ENCODE measurements around the gene ZCCHC7. TPM values are rescaled to one million over a fixed set of nuclear protein-coding genes. Genes with fewer than 3 reads are reported as not detected.

The ZCCHC7 gene
- total and polyA plus RNA-seq, 2 of the 8 experiments (the other 6 are each of a cell fraction or from before 2014, with no cell fraction given) = 12.2 to 27.5 TPM

DNA sequence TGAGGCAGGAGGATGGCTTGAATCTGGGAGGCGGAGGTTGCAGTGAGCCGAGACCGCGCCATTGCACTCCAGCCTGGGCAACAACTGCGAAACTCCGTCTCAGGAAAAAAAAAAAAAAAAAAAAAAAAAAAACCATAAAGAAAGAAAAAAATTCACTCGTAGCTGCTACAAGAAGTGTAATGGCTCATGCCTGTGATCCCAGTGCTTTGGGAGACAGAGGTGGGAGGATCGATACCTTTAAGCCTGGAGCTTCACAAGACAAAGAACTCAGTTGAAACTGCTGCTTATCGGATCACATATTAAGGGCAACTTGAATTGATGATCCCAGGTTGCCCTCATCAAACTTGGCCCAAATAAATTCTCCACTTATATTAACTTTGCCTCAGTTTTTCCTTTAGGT lies 1.0 kb upstream of the ZCCHC7 start:
- H2BK120ac ChIP-seq (replicated peaks; ENCODE audit: low read depth, low read length) = peak overlapping the region; percentile 10
- no peak overlapping the region for H2BK12ac ChIP-seq (ENCODE audit: low read depth, low read length)
- TF ChIP-seq TAF1 (IDR thresholded peaks at IDR 0.05; ENCODE audit: low read depth, low read length) (no peak), ZNF274 (IDR thresholded peaks at IDR 0.05; ENCODE audit: borderline replicate concordance, extremely low read depth, low read length) (no peak), KDM4A (IDR thresholded peaks at IDR 0.05; ENCODE audit: low read depth, low read length, severe bottlenecking) (no peak), SP2 (IDR thresholded peaks at IDR 0.05; ENCODE audit: low read length) (no peak), BCL11A (IDR thresholded peaks at IDR 0.05; ENCODE audit: low read depth in 2 of 2, low read length in 2 of 2) (no peak), CEBPB (IDR thresholded peaks at IDR 0.05; ENCODE audit: low read depth, low read length) (no peak)
- no peak overlapping the region for H2AK5ac ChIP-seq (ENCODE audit: low read depth, low read length)
- H4K20me1 ChIP-seq (replicated peaks in 1 of 2; ENCODE audit: control insufficient read depth in 1 of 2, insufficient read depth in 2 of 2, low read length in 2 of 2) = no peaks in the 10 kb centered on the region
- no peak overlapping the region for H3K14ac ChIP-seq (ENCODE audit: insufficient read length)
- H3K79me2 ChIP-seq (ENCODE audit: control insufficient read depth in 1 of 2, insufficient read depth in 2 of 2, low read length in 2 of 2) = peaks cover 0 to 36% of the 10 kb centered on the region in 2 experiments; a peak in 2 of 4 replicates
- no peak overlapping the region for H2BK20ac ChIP-seq (ENCODE audit: low read length)
- peak overlapping the region in 1 of 2 experiments; percentile 71; a peak in 2 of 4 replicates for H3K4me2 ChIP-seq (ENCODE audit: insufficient read depth in 1 of 2, low read depth in 2 of 2, low read length in 2 of 2)
- H4K91ac ChIP-seq (replicated peaks; ENCODE audit: insufficient read length, low read length) = no peak overlapping the region
- FAIRE-seq = no peak
- no peak overlapping the region for H2BK15ac ChIP-seq (ENCODE audit: low read length)
- H3K56ac ChIP-seq (replicated peaks; ENCODE audit: insufficient read length, low read depth, low read length) = no peak overlapping the region
- ChIA-PET CTCF (ENCODE audit: partially characterized antibody) (interaction anchor here (0.7 to 2.0 kb wide), 5 partner anchors 15 to 138 kb away, joined by 3 to 8 read pairs (median 3); no protein-coding TSS in a partner anchor), POLR2A (ENCODE audit: partially characterized antibody) (interaction anchor here (1.1 to 1.8 kb wide), 5 partner anchors 18 to 211 kb away, joined by 3 to 5 read pairs (median 4); no protein-coding TSS in a partner anchor)
- H3K27me3 ChIP-seq (replicated peaks in 1 of 4; ENCODE audit: control insufficient read depth in 3 of 4, extremely low read depth in 1 of 4, insufficient read depth in 3 of 4, low read length in 3 of 4) = peaks cover 0 to 5% (median 5%) of the 10 kb centered on the region in 4 experiments; a peak in 3 of 7 replicates
- no peak for DNase-seq (ENCODE audit: low read depth in 1 of 2, low spot score in 2 of 2)
- H3K36me3 ChIP-seq (ENCODE audit: control insufficient read depth in 2 of 4, insufficient read depth in 4 of 4, low read length in 3 of 4) = no peaks in the 10 kb centered on the region
- H3K4ac ChIP-seq (replicated peaks; ENCODE audit: insufficient read length, low read depth, low read length) = peak overlapping the region; percentile 32
- H3K23ac ChIP-seq (ENCODE audit: insufficient read length) = no peak overlapping the region
- 93% methylated on average over 4 of the region's 9 CpGs; no CpG with 5 or more reads in 1 of the 2 experiments for WGBS, 2 experiments (ENCODE audit: extremely low coverage in 1 of 2, insufficient coverage in 1 of 2, insufficient read length in 1 of 2, insufficient replicate concordance in 2 of 2, low coverage in 1 of 2, low lambda C conversion rate in 2 of 2, missing lambda C conversion rate in 1 of 2)
- no peak overlapping the region for H3K27ac ChIP-seq (ENCODE audit: low read depth, low read length)
- H3K4me3 ChIP-seq (ENCODE audit: extremely low read depth in 1 of 4, insufficient read depth in 2 of 4, low read depth in 3 of 4, low read length in 4 of 4) = peak overlapping the region in 2 of 4 experiments; percentile 73 to 75; a peak in 3 of 8 replicates
- H3K23me2 ChIP-seq (ENCODE audit: low read depth, low read length) = no peaks in the 10 kb centered on the region; the same call in 1 of the 2 replicates
- H3K79me1 ChIP-seq (ENCODE audit: low read depth, low read length) = no peaks in the 10 kb centered on the region
- no peaks in the 10 kb centered on the region; a peak in 1 of 7 replicates for H3K4me1 ChIP-seq (replicated peaks in 1 of 4; ENCODE audit: control insufficient read depth in 3 of 4, insufficient read depth in 4 of 4, low read length in 3 of 4)
- H2AFZ ChIP-seq (ENCODE audit: low read length) = no peak overlapping the region
- H4K8ac ChIP-seq (ENCODE audit: extremely low read depth, insufficient read depth, low read length) = no peak overlapping the region
- no peak overlapping the region for H3K18ac ChIP-seq (ENCODE audit: extremely low read depth, low read length)
- no peaks in the 10 kb centered on the region; a peak in 1 of 4 replicates for H3K9me3 ChIP-seq (ENCODE audit: insufficient read depth in 2 of 2, low read depth in 1 of 2, low read length in 1 of 2)
- H2BK5ac ChIP-seq (ENCODE audit: low read depth, low read length) = no peak overlapping the region
- H4K5ac ChIP-seq (ENCODE audit: insufficient read length, low read depth, low read length) = no peak overlapping the region
- H3K9ac ChIP-seq (replicated peaks in 1 of 4; ENCODE audit: extremely low read depth in 1 of 4, low read depth in 3 of 4, low read length in 3 of 4) = no peak overlapping the region
